ENCODE results near the gene SCML2. TPM values are rescaled to one million over a fixed set of nuclear protein-coding genes. Genes with fewer than 3 reads are reported as not detected.
"Not testable (repeated sequence)": the region's sequence is repeated elsewhere in the genome, so short reads cannot be mapped to it uniquely, and the experiment has no call there.

Gene SCML2
- total and polyA plus RNA-seq, 10 of the 15 experiments (the other 5 are each of a cell fraction or from before 2014, with no cell fraction given): 1.5 to 4.4 (median 2.6) TPM

DNA sequence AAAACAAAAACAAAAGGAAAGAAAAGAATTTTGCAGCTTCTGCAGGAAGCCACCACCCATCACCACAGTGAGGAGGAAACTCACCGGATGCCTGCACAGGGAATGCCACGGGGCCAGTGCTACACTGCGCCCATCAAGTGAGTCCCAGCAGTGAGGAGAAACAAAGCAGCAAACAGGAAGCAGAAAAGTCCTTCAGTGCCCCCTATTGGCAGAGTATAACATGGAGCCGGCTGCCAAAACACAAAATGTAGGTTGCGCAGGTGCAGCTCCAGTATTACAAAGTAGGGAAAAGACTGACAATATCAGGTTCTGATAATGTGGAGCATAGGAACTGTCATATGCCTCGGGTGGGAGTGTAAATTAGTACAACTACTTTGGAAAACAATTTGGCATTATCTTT lies 23.3 kb upstream of the SCML2 start:
- Histone ChIP-seq H2AFZ (ENCODE audit: control insufficient read depth, low read depth, low read length) (no peak overlapping the region), H3K36me3 (ENCODE audit: control insufficient read depth in 2 of 2, insufficient read depth in 2 of 2, low read length in 1 of 2) (no peaks in the 10 kb centered on the region), H3K9me3 (replicated peaks; ENCODE audit: control insufficient read depth, insufficient read depth, low read length) (no peaks in the 10 kb centered on the region), H3K9ac (ENCODE audit: control insufficient read depth, insufficient read depth, low read length) (no peak overlapping the region), H3K4me2 (ENCODE audit: control insufficient read depth, insufficient read depth) (no peak overlapping the region), H4K20me1 (ENCODE audit: control insufficient read depth, insufficient read depth) (no peaks in the 10 kb centered on the region), H3K4me3 (no peak overlapping the region), H3K79me2 (ENCODE audit: control insufficient read depth, insufficient read depth, low read length) (no peaks in the 10 kb centered on the region), H3K4me1 (ENCODE audit: control insufficient read depth, insufficient read depth, low read length) (no peaks in the 10 kb centered on the region), H3K27ac (ENCODE audit: control insufficient read depth, insufficient read depth) (no peak overlapping the region), H3K27me3 (replicated peaks in 1 of 2; ENCODE audit: control insufficient read depth in 2 of 2, insufficient read depth in 2 of 2, low read length in 1 of 2) (no peaks in the 10 kb centered on the region; a peak in 1 of 4 replicates)
- intact Hi-C loops (cut with micrococcal nuclease; ENCODE audit: unreplicated experiment): loop anchor here (1.0 to 2.0 kb wide), 3 partner anchors 432 to 632 kb away; no protein-coding TSS in a partner anchor
- no peak for DNase-seq (ENCODE audit: low read depth, low spot score)
- WGBS (ENCODE audit: insufficient coverage, insufficient replicate concordance, low lambda C conversion rate, missing lambda C conversion rate): 9% methylated on average over 6 of the region's 6 CpGs
- BruUV-seq (replicated peaks): no TSS peak
- ATAC-seq: peak; percentile 85
- ChIA-PET POLR2A (interaction anchor here (0.6 kb wide), 1 partner anchor 1158 kb away, joined by 4 read pairs; no protein-coding TSS in a partner anchor), RAD21 (ENCODE audit: unreplicated experiment) (interaction anchor here (1.0 to 1.2 kb wide), 2 partner anchors 433 to 566 kb away, joined by 4 read pairs; no protein-coding TSS in a partner anchor), SMC1A (ENCODE audit: uncharacterized antibody, unreplicated experiment) (interaction anchor here (2.3 kb wide), 1 partner anchor 432 kb away, joined by 10 read pairs; no protein-coding TSS in a partner anchor), CTCF (interaction anchor here (0.8 to 2.0 kb wide), 5 partner anchors 9 to 588 kb away, joined by 3 to 12 read pairs (median 3); no protein-coding TSS in a partner anchor)
- no peak for TF ChIP-seq CUX1 (IDR thresholded peaks at IDR 0.05; ENCODE audit: insufficient replicate concordance, low read depth, low read length)
- peak; percentile 68 for TF ChIP-seq RAD21 (IDR thresholded peaks at IDR 0.05; ENCODE audit: insufficient read depth, low read depth, low read length)
- TF ChIP-seq SRF (IDR thresholded peaks at IDR 0.05; ENCODE audit: low read depth in 2 of 2, low read length in 2 of 2): no peak
- TF ChIP-seq KDM1A (IDR thresholded peaks at IDR 0.05; ENCODE audit: borderline replicate concordance): no peak
- no peak for TF ChIP-seq MYB (IDR thresholded peaks at IDR 0.05; ENCODE audit: borderline replicate concordance, low read depth, low read length)
- TF ChIP-seq RAD51 (IDR thresholded peaks at IDR 0.05): no peak
- TF ChIP-seq SMC3 (IDR thresholded peaks at IDR 0.05; ENCODE audit: borderline replicate concordance, low read length): peak; percentile 22; the same call in 1 of the 2 replicates
- TF ChIP-seq CTCF (IDR thresholded peaks at IDR 0.05 in 2 of 3, conservative IDR thresholded peaks at IDR 0.05 in 1 of 3; ENCODE audit: control insufficient read depth in 2 of 3, extremely low read depth in 1 of 3, insufficient read depth in 1 of 3, low read depth in 3 of 3, low read length in 3 of 3): peak; percentile 61 to 65 (median 65)
- FAIRE-seq: no peak
- in situ Hi-C loops (cut with MboI): loop anchor here (10.0 to 25.0 kb wide), 3 partner anchors 433 to 1685 kb away; no protein-coding TSS in a partner anchor

GRCh38 chrX:18375131-18375805 lies 20.8 kb upstream of the SCML2 start:
- RAD21 ChIA-PET (ENCODE audit: unreplicated experiment); H3K27ac ChIP-seq (ENCODE audit: control insufficient read depth, insufficient read depth); H3K4me2 ChIP-seq (ENCODE audit: control insufficient read depth, insufficient read depth); H4K20me1 ChIP-seq (ENCODE audit: control insufficient read depth, insufficient read depth); H3K9me3 ChIP-seq (replicated peaks; ENCODE audit: control insufficient read depth, insufficient read depth, low read length); FAIRE-seq; H3K36me3 ChIP-seq (ENCODE audit: control insufficient read depth in 2 of 2, insufficient read depth in 2 of 2, low read length in 1 of 2); H3K9ac ChIP-seq (ENCODE audit: control insufficient read depth, insufficient read depth, low read length); H3K27me3 ChIP-seq (replicated peaks in 1 of 2; ENCODE audit: control insufficient read depth in 2 of 2, insufficient read depth in 2 of 2, low read length in 1 of 2); ATAC-seq; H3K4me1 ChIP-seq (ENCODE audit: control insufficient read depth, insufficient read depth, low read length); H2AFZ ChIP-seq (ENCODE audit: control insufficient read depth, low read depth, low read length); H3K79me2 ChIP-seq (ENCODE audit: control insufficient read depth, insufficient read depth, low read length); DNase-seq (ENCODE audit: low read depth, low spot score); BruUV-seq (replicated peaks); SMC1A ChIA-PET (ENCODE audit: uncharacterized antibody, unreplicated experiment); POLR2A ChIA-PET; intact Hi-C loops (cut with micrococcal nuclease; ENCODE audit: unreplicated experiment); H3K4me3 ChIP-seq: not testable (repeated sequence)
- CTCF ChIA-PET: interaction anchor here (0.9 kb wide), 1 partner anchor 8 kb away, joined by 3 read pairs; no protein-coding TSS in a partner anchor
- in situ Hi-C loops (cut with MboI): loop anchor here (10.0 to 25.0 kb wide), 3 partner anchors 430 to 1687 kb away; no protein-coding TSS in a partner anchor
- WGBS (ENCODE audit: insufficient coverage, insufficient replicate concordance, low lambda C conversion rate, missing lambda C conversion rate): 44% methylated on average over 9 of the region's 9 CpGs
